ENCODE measurements around the gene GPATCH3.

DNA sequence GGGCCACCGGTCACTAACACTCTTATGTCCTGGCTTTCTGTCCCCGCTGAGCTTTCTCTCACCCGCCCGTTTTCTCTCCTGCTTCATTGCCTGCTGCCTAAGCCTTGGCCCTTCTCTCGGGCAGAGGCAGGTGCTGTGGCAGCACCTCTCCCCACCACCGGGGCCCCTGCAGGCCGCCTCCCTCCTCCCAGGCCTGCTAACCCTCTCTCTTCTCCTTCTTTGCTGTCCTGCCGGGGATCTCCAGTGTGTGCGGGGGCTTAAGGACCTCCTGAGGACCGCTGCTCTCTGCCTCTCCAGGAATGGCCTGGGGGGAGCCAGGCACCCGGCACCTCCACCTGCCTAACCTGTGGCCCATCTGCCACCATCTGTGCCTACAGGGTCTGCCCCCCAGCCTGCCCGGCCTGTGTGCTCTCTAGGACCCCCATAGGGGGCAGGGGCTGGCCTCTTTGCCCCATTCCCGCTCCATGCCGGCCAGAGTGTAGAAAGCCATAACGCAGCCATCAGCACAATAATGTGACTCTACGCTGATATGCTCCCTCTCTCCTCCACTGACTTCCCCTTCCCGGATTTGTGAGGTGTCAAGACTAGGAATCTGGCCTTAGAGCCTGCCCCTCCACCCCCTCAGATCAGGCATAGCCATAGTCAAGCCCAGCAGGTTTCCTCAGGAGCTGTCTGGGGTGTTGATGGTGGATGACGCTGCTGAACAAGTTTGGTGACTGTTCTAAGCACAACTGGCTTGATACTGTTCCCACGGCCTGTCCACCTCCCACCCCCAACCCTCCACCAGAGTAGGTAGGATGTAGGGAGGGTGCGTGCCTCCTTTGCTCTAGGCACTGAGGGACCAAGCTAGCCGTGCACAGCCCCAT, 43.4 kb downstream of the GPATCH3 start:
- TF ChIP-seq, protein P1, sequence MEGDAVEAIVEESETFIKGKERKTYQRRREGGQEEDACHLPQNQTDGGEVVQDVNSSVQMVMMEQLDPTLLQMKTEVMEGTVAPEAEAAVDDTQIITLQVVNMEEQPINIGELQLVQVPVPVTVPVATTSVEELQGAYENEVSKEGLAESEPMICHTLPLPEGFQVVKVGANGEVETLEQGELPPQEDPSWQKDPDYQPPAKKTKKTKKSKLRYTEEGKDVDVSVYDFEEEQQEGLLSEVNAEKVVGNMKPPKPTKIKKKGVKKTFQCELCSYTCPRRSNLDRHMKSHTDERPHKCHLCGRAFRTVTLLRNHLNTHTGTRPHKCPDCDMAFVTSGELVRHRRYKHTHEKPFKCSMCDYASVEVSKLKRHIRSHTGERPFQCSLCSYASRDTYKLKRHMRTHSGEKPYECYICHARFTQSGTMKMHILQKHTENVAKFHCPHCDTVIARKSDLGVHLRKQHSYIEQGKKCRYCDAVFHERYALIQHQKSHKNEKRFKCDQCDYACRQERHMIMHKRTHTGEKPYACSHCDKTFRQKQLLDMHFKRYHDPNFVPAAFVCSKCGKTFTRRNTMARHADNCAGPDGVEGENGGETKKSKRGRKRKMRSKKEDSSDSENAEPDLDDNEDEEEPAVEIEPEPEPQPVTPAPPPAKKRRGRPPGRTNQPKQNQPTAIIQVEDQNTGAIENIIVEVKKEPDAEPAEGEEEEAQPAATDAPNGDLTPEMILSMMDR (conservative IDR thresholded peaks at IDR 0.05 in 1 of 2, IDR thresholded peaks at IDR 0.05 in 1 of 2; ENCODE audit: extremely low read depth in 1 of 2, insufficient read depth in 1 of 2, low read depth in 1 of 2, low read length in 2 of 2) = no peak
- TF ChIP-seq EZH2 (IDR thresholded peaks at IDR 0.05; ENCODE audit: borderline replicate concordance, low read length) = no peak

All from mammary epithelial cell (primary cell).